AG09309 (cell line): ENCODE measurements around the gene UVSSA.

Experiments
- DNase-seq: peaks from one replicate; pipeline ENCODE4 v3.0.0-alpha.2; 2010; ENCODE audit warnings: low read depth
- H3K4me3 ChIP-seq: 2 replicates; pipeline ENCODE4 v1.5.1; 2011; ENCODE audit warnings: mild to moderate bottlenecking, low read depth, low read length, moderate library complexity; ENCODE audit not compliant: control insufficient read depth
- CTCF ChIP-seq: IDR thresholded peaks from 2 replicates; pipeline ENCODE4 v1.5.1; 2011; ENCODE audit warnings: mild to moderate bottlenecking, low read depth, low read length, inconsistent platforms; ENCODE audit not compliant: insufficient read depth, control insufficient read depth; ENCODE audit errors: missing control alignments

The UVSSA gene

GRCh38 chr4:1400831-1401408 is 53.9 kb downstream of the UVSSA start:
- DNase-seq, result no peak
- no peak overlapping the region for H3K4me3 ChIP-seq
- no peak for TF ChIP-seq CTCF

GRCh38 chr4:1401409-1402020 is 54.5 kb downstream of the UVSSA start:
- no peak overlapping the region for H3K4me3 ChIP-seq
- no peak for DNase-seq
- no peak for TF ChIP-seq CTCF

- no peak for TF ChIP-seq CTCF
- no peak overlapping the region for H3K4me3 ChIP-seq
- DNase-seq, result no peak
These were observed 55.1 kb downstream of the UVSSA start for GRCh38 chr4:1402021-1402515.

GRCh38 chr4:1402516-1403091 is 55.6 kb downstream of the UVSSA start:
- TF ChIP-seq CTCF, result no peak
- DNase-seq, result no peak
- H3K4me3 ChIP-seq, result no peak overlapping the region

GRCh38 chr4:1403177-1403583 is 56.2 kb downstream of the UVSSA start:
- H3K4me3 ChIP-seq, result no peak overlapping the region
- TF ChIP-seq CTCF, result no peak
- DNase-seq, result no peak

- TF ChIP-seq CTCF, result no peak
- H3K4me3 ChIP-seq, result no peak overlapping the region
- no peak for DNase-seq
These were observed 56.9 kb downstream of the UVSSA start for GRCh38 chr4:1403591-1404572.
